GM06990 (cell line): Measurements from ENCODE around the gene RAPGEF4.

Source experiments
- DNase-seq: peaks from one replicate; pipeline ENCODE4 v3.0.0-alpha.2; 2011; ENCODE audit not compliant: insufficient read length; ENCODE audit errors: extremely low read depth
- H3K27me3 ChIP-seq: replicated peaks from 2 replicates; pipeline ENCODE4 v1.6.0; 2011; ENCODE audit warnings: low read length; ENCODE audit not compliant: control insufficient read depth, insufficient read depth
- H3K36me3 ChIP-seq: 2 replicates; pipeline ENCODE4 v1.5.1; 2011; ENCODE audit warnings: low read length; ENCODE audit not compliant: control insufficient read depth, insufficient read depth
- H3K4me3 ChIP-seq: replicated peaks from 2 replicates; pipeline ENCODE4 v1.5.1; 2011; ENCODE audit warnings: low read depth, mild to moderate bottlenecking, control low read depth, low read length
- CTCF ChIP-seq: IDR thresholded peaks from 2 replicates; pipeline ENCODE4 v1.5.1; 2011; ENCODE audit warnings: low read length, control low read depth, mild to moderate bottlenecking, inconsistent platforms; ENCODE audit not compliant: insufficient read depth, poor library complexity, severe bottlenecking

RAPGEF4 gene

DNA sequence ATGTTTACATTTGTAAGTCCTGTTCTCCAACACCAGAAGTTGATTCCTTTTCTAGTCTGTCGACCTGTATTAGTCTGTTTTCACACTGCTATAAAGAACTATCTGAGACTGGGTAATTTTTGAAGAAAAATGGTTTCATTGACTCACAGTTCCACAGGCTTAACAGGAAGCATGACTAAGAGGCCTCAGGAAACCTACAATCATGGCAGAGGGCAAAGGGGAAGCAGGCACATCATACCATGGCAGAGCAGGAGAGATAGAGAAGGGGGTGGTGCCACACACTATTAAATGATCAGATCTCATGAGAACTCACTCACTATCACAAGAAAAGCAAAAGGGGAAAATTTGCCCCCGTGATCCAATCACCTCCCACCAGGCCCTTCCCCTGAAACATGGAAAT is 227.2 kb downstream of the RAPGEF4 start:
- Histone ChIP-seq H3K27me3 (no peaks in the 10 kb centered on the region; the same call in none of the 2 replicates), H3K36me3 (no peaks in the 10 kb centered on the region), H3K4me3 (no peak overlapping the region)
- no peak for DNase-seq
- no peak for TF ChIP-seq CTCF

DNA sequence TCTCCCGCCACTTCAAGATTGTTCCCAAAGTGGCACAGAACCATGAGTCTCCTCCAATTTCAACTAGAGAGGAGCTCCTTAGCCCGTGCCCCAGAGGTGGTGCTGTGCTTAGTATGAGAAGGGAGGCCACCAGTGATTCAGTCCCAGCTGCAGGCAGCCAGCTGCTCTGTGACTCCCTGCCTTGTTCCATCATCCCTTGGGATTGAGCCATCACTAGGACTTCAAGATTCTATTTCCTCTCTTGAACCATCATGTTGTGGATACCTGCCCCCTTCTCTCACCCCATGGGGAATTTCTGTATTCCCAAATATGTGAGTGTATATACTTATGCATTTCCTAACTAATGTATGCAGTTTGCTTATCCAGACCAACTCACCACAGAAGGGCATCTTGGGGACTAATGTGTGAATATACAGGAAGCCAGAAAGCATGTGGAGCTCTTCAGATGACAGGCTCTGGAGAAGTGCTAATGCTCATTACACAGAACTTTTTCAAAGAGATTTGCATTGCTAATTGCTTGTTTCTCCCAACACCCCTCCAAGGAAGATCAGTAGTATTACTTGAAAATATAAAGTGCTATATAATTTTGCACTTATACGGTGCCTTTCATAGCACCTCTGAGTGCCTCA is 229.0 kb downstream of the RAPGEF4 start:
- no peak for DNase-seq
- no peak for TF ChIP-seq CTCF
- Histone ChIP-seq H3K27me3 (no peaks in the 10 kb centered on the region; the same call in none of the 2 replicates), H3K4me3 (no peak overlapping the region), H3K36me3 (no peaks in the 10 kb centered on the region)

GRCh38 chr2:172965433-172966212 is 230.0 kb downstream of the RAPGEF4 start:
- H3K27me3 ChIP-seq = no peaks in the 10 kb centered on the region; the same call in none of the 2 replicates

DNA sequence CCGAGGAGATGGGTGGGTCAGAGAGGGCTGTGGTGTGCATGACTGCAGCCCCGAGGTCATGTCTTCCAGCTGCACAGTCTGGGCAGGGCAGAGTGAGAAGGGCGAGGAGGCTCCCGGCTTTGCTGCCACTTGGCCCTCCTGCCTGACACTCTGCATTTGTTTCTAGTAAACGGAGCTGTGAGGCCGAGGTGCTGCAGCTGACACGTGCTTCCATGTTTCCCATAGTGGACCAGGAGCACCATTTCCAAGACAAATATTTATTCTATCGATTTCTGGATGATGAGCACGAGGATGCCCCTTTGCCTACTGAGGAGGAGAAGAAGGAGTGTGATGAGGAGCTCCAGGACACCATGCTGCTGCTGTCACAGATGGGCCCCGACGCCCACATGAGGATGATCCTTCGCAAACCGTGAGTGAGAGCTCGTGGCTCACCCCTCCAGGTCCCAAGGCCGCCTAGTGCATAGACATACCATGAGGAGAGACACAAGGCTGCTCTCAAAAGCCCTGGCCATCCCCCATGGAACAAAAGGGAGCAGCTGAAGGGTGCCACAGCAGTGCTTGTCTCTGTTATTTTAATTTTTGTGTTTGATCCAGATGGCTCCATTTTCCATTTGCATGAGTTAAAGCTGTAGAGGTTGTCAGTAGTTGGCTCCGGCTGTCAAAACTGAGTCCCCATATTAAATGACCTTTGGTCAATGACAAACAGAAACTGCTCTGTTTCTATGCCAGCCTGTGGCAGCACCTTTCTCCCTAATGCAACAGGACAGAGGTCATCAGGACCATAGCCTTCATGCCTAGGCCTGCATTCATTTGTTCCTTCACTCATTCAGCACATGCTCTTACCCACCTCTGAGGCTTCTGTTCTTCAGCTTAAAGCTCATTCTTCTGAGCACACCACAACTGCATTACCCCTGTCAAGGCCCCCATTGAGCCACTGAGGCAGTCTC is 231.7 kb downstream of the RAPGEF4 start:
- H3K27me3 ChIP-seq = no peaks in the 10 kb centered on the region; the same call in none of the 2 replicates
- DNase-seq = no peak
- H3K36me3 ChIP-seq = no peaks in the 10 kb centered on the region
- no peak for TF ChIP-seq CTCF
- no peak overlapping the region for H3K4me3 ChIP-seq

More at GRCh38 chr2:172965433-172966212, 230.0 kb downstream of the RAPGEF4 start:
- no peak for TF ChIP-seq CTCF
- Histone ChIP-seq H3K36me3 (no peaks in the 10 kb centered on the region), H3K4me3 (no peak overlapping the region)
- DNase-seq = no peak

- DNase-seq = no peak
- no peak for TF ChIP-seq CTCF
- Histone ChIP-seq H3K36me3 (no peaks in the 10 kb centered on the region), H3K4me3 (no peak overlapping the region), H3K27me3 (no peaks in the 10 kb centered on the region; the same call in none of the 2 replicates)
These were observed 232.4 kb downstream of the RAPGEF4 start for GRCh38 chr2:172968061-172968469.
